UCSD-AML1 (cell line): ENCODE measurements around the gene SEC62.
A peak's percentile ranks its signal among the peaks of the same experiment; 100 is the strongest.

ENCODE experiments used
- DNase-seq: peaks from one replicate; lab custom pipeline; 2025; ENCODE audit not compliant: unreplicated experiment; lab: John Stamatoyannopoulos, UW

SEC62 gene, protein sequence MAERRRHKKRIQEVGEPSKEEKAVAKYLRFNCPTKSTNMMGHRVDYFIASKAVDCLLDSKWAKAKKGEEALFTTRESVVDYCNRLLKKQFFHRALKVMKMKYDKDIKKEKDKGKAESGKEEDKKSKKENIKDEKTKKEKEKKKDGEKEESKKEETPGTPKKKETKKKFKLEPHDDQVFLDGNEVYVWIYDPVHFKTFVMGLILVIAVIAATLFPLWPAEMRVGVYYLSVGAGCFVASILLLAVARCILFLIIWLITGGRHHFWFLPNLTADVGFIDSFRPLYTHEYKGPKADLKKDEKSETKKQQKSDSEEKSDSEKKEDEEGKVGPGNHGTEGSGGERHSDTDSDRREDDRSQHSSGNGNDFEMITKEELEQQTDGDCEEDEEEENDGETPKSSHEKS

DNA sequence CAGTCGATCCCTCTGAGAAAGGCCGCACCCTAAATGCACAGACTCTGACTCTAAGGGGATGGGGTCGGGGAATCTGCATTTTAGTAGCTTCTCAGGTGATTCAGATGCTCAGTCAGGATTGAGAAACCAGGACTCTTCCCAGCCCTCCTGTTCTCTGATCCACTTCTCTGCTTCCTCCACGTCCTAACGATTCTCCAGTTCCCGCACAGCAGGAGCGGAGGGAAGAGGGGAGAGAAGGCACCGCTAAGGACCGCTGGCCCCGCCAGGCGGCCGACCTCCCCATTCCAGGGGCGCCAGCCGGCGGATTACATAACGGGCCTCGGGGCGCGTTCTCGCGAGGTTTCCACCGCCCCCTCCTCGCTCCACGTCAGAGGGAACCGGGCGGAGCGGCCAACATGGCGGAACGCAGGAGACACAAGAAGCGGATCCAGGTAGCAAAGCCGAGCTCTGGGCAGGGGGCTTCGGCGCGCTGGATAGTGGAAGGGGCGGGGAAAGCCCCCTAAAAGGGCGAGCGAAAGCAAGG is at the start of gene SEC62:
TSS of gene SEC62 (plus strand) at position 380 of the 523 bp plus-strand sequence. CDS start at position 396, 16 bp downstream.
- DNase-seq, result peak; percentile 93

DNA sequence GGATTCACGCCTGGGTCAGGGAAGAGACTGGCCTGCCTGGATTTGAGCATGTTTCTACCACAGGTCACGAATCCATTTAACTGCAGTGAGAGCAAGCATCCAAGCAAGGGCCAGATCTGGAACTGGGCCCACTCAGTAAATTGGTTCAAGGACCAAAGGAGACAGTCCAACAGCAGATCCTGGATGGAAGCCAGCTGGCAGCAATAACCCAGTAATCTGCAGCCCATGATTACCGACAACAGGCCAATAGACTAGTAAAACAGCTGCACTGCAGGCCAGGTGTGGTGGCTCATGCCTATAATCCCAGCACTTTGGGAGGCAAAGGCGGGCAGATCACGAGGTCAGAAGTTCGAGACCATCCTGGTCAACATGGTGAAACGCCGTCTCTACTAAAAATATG is 43.4 kb upstream of the SEC62 start:
- no peak for DNase-seq

DNA sequence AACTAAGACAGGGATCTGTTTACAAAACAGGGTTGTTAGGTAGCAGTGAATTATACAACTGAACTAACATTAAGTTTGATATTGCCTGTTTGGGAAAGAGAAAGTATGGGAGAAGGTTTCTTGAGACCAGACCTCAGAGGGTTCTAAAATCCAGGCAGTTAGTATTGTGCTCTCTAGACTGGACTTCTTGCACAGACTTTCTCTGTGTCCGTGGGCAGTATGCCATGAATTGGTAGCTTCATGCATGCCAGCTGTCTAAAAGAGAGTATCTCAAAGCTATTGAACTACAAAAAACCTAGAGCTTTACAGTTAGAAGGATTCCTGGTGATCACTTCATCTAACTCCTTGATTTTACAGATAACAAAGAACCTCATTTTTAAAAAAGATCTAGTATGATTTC is 42.8 kb upstream of the SEC62 start:
- no peak for DNase-seq

DNA sequence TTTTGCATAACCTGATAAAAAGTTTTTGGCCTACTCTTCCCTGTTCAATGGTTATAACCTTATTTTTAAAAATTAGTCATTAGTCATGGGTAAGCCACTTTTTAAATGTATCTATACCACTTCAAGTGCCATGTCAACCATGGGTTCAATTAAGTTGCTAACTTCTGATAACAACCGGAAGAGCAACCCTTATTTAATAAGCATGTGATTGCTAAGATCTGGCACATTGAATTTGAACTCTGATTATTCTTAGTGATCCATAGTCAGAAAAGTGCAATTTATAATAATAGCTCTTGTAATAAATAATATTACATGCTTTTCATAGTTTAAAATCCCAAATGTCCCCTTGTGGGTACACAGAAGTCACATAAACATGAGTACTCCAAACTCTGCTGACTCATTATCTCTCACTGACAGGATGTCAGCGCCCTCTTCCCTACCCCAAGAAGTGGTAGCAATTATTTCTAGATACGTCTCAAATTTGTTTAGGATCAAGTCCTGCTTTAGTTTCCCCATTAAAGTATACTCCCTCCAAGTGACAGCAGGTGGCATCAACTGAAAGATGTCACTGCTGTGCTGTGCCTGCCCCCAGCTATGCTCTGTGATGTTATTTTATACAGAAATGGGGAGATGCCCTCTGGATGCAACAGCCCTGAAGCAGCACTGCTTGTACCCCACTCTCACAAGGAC is 36.6 kb upstream of the SEC62 start:
- no peak for DNase-seq

DNA sequence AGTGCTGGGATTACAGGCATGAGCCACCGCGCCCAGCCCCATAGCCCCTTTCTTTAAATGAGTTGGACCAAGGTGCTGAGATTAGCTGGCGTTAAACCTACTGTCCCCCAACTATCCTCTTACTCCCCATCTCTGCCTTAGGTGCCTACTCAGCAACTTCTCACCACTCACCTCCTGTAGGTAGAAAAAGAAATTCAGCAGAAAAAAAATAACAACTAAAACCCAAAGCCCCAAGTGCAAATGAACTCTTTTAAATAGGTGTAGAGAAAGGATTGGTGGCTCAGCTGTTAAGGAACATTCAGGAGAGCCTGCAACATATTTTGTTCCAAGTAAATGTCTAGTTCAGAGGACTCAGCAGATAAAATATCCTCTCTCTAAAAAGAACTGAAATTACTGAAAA is 35.8 kb upstream of the SEC62 start:
- DNase-seq, result no peak

DNA sequence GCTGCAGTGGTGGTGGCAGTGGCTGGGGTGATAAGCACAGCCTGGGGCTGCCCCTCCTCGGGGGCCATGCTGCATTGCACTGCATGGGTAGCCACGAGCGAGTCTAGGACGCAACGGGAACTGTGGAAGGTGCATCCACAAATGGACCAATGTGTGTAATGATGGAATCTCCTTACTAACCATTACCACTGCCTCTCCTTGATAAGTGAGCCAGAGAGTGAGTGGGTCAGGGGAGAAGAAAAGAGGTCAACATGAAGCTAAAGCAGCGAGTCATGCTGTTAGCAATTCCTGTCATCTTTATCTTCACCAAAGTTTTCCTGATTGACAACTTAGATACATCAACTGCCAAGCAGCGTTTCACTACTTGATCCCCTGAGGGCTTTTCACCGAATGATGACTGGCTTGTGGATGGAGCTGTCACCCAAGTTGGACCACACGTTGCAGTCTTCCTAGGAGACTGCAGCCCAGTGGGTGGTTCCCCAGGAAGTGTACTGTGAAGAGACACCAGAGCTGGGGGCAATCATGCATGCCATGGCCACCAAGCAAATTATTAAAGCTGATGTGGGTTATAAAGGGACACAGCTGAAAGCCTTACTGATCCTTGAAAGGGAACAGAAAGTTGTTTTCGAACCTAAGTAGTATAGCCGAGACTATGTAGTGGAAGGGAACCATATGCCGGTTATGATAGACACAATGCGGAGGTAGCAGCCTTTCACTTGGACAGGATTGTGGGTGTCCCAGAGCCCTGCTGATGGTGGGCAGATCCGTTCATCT is 34.7 kb upstream of the SEC62 start:
- DNase-seq, result no peak

DNA sequence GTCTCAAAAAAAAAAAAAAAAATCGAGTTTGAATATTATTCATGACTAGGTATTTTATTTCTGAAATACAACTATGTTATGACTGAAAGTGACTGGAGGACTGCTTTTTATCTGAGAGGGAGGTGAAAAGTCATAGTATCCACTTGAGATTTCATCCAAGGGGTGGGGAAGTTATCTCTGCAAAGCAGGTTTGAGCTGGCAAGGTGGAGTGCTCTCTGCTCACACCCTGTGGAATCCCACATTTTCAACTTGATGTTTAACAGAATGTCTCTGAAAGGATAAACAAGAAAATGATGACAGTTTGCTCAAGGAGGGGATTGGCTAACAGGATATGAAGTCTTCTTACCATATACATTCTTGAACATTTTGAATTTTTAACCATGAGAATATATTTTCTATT is 27.3 kb upstream of the SEC62 start:
- DNase-seq, result no peak

DNA sequence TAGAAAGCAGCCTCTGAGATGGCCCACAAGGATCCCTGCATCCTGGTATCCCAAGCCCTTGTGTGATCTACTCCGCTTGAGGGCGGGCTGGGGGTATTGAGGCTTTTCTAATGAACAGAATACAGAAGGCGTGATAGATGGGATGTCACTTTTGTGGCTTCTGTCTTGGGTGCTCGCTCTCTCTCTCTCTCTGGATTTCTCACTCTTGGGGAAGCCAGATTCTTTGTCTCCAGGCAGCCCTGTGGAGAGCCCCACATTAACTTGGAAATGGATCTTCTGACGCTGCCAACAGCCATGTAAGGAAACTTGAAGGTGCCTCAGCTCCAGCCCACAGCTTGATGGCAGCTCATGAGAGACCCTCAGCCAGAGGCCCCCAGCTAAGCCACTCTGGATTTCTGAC is 26.9 kb upstream of the SEC62 start:
- DNase-seq, result no peak

DNA sequence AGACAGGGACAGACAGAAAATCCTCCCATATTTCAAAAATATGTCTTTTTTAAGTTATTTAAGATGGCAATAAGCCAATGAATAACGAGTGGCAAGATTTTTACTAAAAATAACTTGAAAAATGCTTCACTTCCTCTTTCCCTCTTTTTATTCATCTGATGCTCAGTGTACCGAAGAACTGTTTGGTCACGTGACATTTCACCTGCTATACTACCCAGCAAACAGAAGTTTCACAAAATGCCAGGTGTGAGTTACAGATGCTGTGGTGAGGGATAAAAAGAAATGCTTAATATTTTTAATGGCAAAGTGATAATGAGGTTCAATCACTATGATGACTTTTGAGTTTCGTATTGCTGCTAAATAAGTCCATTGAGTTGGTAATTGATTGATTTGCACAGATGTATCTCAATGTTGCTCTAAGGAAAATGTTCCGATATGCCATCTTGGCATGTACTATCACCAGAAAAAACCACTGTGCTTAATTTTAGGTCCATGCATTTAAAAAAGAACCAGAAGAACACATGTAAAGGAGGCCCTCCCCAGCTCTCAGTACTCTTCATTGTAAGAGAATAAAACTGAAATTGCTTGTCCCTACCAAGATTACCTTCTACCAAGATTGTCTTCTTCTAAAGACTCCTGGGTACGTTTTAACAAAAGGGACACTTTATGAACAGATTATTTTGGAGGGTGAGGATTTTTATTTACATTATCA is 26.0 kb upstream of the SEC62 start:
- DNase-seq, result no peak

DNA sequence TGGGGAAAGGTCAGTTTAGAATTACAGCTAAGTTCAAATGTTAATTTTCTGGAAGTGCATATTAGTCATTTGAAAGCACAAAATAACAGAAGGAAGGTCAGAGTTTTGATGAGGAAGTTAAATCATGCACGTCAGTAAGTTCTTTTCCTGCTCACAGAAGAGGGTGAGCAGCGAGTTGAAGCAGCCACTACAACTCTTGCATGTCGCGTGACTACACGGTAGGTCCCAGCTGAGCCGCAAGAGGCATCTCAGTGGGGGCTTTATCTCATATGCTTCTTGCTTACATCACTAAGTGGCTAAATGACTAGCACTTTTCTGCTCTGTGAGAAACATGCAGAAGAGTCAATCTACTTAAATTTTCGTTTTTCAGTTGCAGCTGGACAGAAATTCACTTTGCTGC is 21.3 kb upstream of the SEC62 start:
- peak; percentile 36 for DNase-seq

DNA sequence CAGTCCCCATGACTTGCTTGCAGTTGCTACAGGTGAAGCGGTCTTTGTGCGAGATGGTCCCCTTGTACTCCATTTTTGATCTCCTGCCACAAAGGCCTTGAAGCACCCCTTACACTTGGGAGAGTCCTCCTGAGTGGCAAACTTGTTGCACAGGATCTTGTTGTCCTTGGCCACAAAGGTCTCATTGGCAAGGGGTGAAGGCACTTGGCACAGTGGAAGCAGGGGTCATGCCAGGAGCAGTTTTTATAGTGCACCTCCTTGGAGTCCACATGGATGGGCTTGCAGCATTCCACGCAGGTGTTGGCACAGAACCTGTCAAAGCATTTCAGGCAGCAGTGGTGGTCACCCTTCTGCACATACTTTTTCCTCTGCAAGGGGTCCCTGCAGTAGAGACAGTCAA is 20.3 kb upstream of the SEC62 start:
- no peak for DNase-seq

DNA sequence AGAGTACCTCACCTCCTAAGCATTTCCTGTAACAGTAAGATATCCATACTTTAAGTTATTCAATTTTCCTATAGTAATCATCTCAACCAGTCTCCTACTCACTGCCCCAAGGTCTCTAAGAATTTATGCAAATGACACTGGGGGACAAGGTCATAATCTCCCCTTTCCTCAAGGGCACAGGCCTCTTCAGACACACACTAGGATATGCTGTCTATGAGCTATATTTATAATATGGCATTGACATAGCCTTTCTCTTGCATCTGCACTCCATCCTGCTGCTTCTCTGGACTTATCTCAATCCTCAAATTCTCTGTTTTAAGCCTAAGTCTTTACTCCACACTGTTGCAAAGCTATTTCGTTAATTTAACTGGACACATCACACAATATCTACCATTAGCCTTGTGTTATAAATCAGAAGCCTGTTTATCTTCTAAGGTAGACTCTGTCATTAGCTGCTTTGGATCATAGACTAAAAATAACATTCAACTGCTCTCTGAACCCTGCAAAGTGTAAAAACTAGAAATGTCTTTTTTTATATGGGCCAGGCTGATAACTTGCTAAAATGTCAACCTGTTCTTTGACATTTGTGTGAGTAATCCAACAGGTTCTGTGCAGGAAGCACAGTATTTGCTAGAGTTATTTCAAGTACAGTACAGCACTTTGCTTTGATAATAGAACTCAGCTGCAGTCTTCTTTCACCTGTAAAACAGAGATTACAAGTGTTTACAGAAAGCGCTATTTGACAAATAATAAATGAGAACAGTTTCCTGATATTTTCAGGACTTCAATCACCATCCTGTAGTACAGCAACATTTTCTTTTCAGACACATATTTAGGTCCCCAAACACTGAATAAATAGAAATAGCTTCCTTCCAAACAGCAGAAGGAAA is 17.8 kb upstream of the SEC62 start:
- no peak for DNase-seq

DNA sequence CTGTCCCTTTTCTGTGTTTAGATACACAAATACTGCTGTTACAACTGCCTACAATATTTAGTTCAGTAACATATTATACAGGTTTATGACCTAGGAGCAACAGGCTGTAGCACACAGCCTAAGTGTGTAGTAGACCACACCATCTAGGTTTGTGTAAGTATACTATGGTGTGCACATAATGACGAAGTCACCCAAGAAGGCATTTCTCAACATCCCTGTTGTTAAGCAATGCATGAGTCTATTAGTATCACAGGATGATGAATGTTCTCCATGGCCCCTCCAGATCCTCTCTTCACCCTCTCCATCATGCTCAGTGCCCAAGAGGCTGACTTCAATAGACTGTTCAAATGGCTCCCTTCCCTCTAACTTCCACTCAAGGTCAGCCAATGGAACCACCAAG is 14.6 kb upstream of the SEC62 start:
- no peak for DNase-seq

DNA sequence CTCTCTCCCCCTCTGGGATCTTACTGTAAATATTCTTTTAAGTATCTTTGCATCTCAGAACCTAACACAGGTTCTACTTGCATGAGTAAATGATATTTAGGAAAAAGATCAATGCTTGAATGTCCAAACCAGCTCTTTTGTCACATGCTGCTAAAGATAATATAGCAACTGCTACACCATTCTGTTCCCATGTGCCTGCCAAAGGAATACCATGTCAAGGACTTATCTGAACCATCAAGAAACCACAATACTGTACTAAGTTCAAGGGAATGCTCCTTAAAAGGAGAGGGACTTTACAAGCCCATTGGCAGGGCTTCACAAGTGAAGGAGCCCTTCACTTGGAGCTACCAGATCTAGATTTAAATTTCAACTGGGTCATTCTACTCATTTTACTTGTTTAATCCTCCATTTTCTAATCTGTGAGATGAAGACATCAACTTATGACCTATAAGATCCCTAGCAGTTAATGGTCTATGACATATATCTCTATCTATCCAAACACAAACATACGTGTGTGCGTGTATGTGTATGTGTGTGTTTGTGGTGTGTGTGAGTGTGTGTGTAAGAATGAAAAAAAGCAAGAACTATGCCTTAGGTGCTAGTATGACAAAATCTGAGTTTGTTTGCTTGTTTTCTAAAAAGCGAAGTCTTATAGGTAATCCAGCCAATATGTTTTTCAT is 13.0 kb upstream of the SEC62 start:
- no peak for DNase-seq

DNA sequence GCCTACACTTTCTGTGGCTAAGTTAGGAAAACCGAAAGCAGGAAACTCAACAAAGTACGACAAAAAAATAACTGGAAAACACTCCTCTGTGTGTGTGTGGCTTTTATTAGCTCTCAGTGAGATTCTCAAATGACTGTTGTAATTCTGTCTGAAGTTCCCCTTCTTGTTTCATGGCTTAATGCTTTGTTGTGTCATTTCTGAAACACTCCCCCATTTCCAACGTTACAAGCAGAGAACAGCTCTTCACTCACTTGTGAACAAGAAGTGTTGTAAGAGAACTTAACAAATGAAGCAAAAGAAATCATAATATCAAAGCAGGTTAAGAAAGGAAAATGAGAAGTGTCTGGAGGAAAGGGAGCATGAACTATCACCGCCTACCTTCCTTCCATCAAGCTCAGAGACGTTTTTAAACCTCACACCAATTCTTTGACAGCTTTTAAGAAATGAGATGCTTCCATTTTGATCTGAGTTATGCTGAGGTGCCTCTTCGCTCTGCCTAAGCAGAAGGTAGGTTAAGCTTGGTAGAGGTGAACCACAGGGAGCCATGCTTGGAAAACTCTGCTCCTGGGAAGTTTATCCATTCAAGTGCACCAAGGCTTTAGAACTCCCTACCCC is 12.4 kb upstream of the SEC62 start:
- DNase-seq, result no peak

DNA sequence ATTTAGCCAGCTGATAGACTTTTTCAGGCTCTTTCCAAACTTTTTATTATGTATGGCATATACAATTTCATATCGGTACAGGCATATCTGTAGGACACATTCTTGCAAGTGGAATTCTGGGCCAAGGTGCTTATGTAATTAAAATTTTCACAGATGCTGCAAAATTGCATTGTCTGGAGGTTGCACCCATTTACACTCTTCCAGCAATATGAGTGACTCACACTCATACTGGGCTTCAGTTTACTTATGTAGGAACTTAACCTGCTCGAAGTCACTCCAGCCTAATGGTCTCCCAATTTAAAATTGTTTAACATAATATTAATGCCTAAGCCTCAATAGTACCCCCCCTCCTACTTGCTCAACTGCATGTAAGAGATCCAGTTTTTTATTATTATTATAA is 11.2 kb upstream of the SEC62 start:
- DNase-seq, result no peak

DNA sequence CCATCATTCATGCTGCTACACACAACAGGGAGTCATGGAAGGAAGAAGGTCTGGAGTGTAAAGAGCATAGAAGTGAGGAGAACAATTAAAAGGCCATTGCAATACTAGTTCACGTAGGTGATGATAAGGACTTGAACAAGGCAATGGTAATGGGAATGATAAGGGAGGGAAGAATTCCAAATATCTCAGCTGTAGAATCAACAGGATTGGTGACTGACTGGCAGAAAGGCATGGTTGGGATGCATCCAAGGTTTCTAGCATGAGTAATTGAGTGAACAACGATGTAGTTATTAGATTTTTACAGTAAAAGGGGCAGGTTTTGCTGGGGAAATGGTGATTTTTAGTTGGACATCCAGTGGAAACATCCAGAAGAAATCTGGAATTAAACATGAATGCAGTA is 2.4 kb upstream of the SEC62 start:
- no peak for DNase-seq

DNA sequence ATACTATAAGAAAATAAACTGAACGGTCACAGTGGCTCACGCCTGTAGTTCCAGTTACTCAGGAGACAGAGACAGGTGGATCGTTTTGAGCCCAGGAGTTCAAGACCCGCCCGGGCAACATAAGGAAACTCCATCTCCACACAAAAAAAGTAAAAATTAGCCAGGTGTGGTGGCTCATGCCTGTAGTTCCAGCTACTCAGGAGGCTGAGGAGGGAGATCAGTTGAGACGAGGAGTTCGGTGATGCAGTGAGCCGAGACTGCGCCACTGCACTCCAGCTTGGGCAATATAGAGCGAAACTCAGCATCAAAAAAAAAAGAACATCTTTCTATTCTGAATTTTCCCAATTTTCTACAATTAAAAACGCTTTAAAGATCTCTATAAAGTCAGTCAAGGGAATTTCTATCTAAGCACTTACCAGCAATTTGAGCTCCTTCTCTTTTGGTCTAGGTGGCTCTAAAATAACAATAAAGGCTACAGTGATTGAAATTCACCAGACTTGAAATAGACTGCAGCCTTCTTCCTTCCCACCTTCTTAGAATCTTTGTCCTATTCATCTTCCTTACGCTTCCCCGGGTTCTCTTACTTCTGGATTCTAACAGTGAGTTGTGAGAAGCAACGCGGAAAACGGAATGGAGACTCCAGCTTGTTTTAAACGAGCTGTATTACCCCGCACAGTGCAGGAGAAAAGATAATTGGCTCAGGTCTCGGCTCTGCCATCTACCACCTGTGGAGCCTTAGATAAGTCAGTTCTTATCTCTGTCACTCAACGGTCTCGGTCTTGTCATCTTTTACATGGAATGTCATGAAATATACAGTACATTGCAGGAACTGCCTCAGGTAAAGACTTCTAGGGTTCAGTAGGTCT is 812 bp upstream of the SEC62 start:
- DNase-seq, result no peak
